ENCODE measurements around the gene RHEB.

Gene RHEB

GRCh38 chr7:151426441-151426903, 93.2 kb downstream of the RHEB start:
- no peak overlapping the region for H3K9ac ChIP-seq
- no peaks in the 10 kb centered on the region for H3K36me3 ChIP-seq
- no peaks in the 10 kb centered on the region for H4K20me1 ChIP-seq
- no peaks in the 10 kb centered on the region for H3K27me3 ChIP-seq
- H3K4me2 ChIP-seq: no peak overlapping the region
- no peak for TF ChIP-seq Cebpa-rat (IDR thresholded peaks at IDR 0.05)
- H3K4me3 ChIP-seq: no peak overlapping the region
- peaks cover 21% of the 10 kb centered on the region for H3K9me3 ChIP-seq
- peaks cover 30% of the 10 kb centered on the region for H3K4me1 ChIP-seq
- H3K27ac ChIP-seq: no peak overlapping the region

- H3K4me1 ChIP-seq: peaks cover 30% of the 10 kb centered on the region
- no peak overlapping the region for H3K27ac ChIP-seq
- no peak overlapping the region for H3K4me3 ChIP-seq
- 0 out of 2 replicates have a peak, but pooled peaks have one; percentile 6 for TF ChIP-seq Cebpa-rat (IDR thresholded peaks at IDR 0.05)
- no peaks in the 10 kb centered on the region for H3K27me3 ChIP-seq
- peaks cover 25% of the 10 kb centered on the region for H3K9me3 ChIP-seq
- H3K9ac ChIP-seq: no peak overlapping the region
- H4K20me1 ChIP-seq: no peaks in the 10 kb centered on the region
- no peak overlapping the region for H3K4me2 ChIP-seq
- no peaks in the 10 kb centered on the region for H3K36me3 ChIP-seq
Observed at GRCh38 chr7:151425670-151426440, 93.8 kb downstream of the RHEB start.

- peaks cover 36% of the 10 kb centered on the region for H3K9me3 ChIP-seq
- H4K20me1 ChIP-seq: no peaks in the 10 kb centered on the region
- H3K27me3 ChIP-seq: no peaks in the 10 kb centered on the region
- no peak overlapping the region for H3K4me3 ChIP-seq
- no peak overlapping the region for H3K4me2 ChIP-seq
- H3K36me3 ChIP-seq: no peaks in the 10 kb centered on the region
- no peak for TF ChIP-seq Cebpa-rat (IDR thresholded peaks at IDR 0.05)
- no peak overlapping the region for H3K9ac ChIP-seq
- H3K4me1 ChIP-seq: peaks cover 19% of the 10 kb centered on the region
- no peak overlapping the region for H3K27ac ChIP-seq
Observed at GRCh38 chr7:151424799-151425198, 94.9 kb downstream of the RHEB start.

- no peak overlapping the region for H3K27ac ChIP-seq
- no peak overlapping the region for H3K9ac ChIP-seq
- no peak overlapping the region for H3K4me3 ChIP-seq
- H3K27me3 ChIP-seq: no peaks in the 10 kb centered on the region
- no peak overlapping the region for H3K4me2 ChIP-seq
- peaks cover 42% of the 10 kb centered on the region for H3K9me3 ChIP-seq
- peaks cover 11% of the 10 kb centered on the region for H3K4me1 ChIP-seq
- TF ChIP-seq Cebpa-rat (IDR thresholded peaks at IDR 0.05): no peak
- H4K20me1 ChIP-seq: no peaks in the 10 kb centered on the region
- no peaks in the 10 kb centered on the region for H3K36me3 ChIP-seq
Observed at GRCh38 chr7:151423936-151424335, 95.8 kb downstream of the RHEB start.

- no peak for TF ChIP-seq Cebpa-rat (IDR thresholded peaks at IDR 0.05)
- no peak overlapping the region for H3K4me3 ChIP-seq
Observed at GRCh38 chr7:151423226-151423625, 96.5 kb downstream of the RHEB start.

GRCh38 chr7:151422212-151422611, 97.5 kb downstream of the RHEB start:
- Histone ChIP-seq H3K27ac (no peak overlapping the region), H3K36me3 (no peaks in the 10 kb centered on the region), H4K20me1 (no peaks in the 10 kb centered on the region), H3K4me2 (no peak overlapping the region), H3K27me3 (no peaks in the 10 kb centered on the region), H3K9me3 (peaks cover 46% of the 10 kb centered on the region), H3K4me3 (no peak overlapping the region), H3K4me1 (no peaks in the 10 kb centered on the region), H3K9ac (no peak overlapping the region)
- no peak for TF ChIP-seq Cebpa-rat (IDR thresholded peaks at IDR 0.05)

More at GRCh38 chr7:151423226-151423625, 96.5 kb downstream of the RHEB start:
- H3K36me3 ChIP-seq: no peaks in the 10 kb centered on the region
- H3K9me3 ChIP-seq: peaks cover 46% of the 10 kb centered on the region
- H4K20me1 ChIP-seq: no peaks in the 10 kb centered on the region
- H3K27ac ChIP-seq: no peak overlapping the region
- H3K4me2 ChIP-seq: no peak overlapping the region
- peaks cover 3% of the 10 kb centered on the region for H3K4me1 ChIP-seq
- no peak overlapping the region for H3K9ac ChIP-seq
- H3K27me3 ChIP-seq: no peaks in the 10 kb centered on the region

GRCh38 chr7:151420144-151420543, 99.6 kb downstream of the RHEB start:
- H3K4me2 ChIP-seq: no peak overlapping the region
- peaks cover 46% of the 10 kb centered on the region for H3K9me3 ChIP-seq
- no peak overlapping the region for H3K9ac ChIP-seq
- no peaks in the 10 kb centered on the region for H3K27me3 ChIP-seq
- H3K36me3 ChIP-seq: no peaks in the 10 kb centered on the region
- no peaks in the 10 kb centered on the region for H3K4me1 ChIP-seq
- no peak overlapping the region for H3K4me3 ChIP-seq
- no peak overlapping the region for H3K27ac ChIP-seq
- TF ChIP-seq Cebpa-rat (IDR thresholded peaks at IDR 0.05): no peak
- H4K20me1 ChIP-seq: no peaks in the 10 kb centered on the region

GRCh38 chr7:151416941-151417315, 102.8 kb downstream of the RHEB start:
- Histone ChIP-seq H3K9ac (no peak overlapping the region), H3K4me2 (no peak overlapping the region), H3K9me3 (peaks cover 30% of the 10 kb centered on the region), H3K27ac (no peak overlapping the region), H3K27me3 (peaks cover 28% of the 10 kb centered on the region), H3K36me3 (no peaks in the 10 kb centered on the region), H3K4me3 (no peak overlapping the region), H3K4me1 (peaks cover 2% of the 10 kb centered on the region; the same call in 1 of the 2 replicates), H4K20me1 (0 out of 2 replicates have a peak, but pooled peaks cover 5% of the 10 kb centered on the region)
- TF ChIP-seq Cebpa-rat (IDR thresholded peaks at IDR 0.05): no peak

GRCh38 chr7:151416112-151416940, 103.4 kb downstream of the RHEB start:
- TF ChIP-seq Cebpa-rat (IDR thresholded peaks at IDR 0.05): no peak
- Histone ChIP-seq H4K20me1 (peaks cover 9% of the 10 kb centered on the region), H3K27me3 (peaks cover 34% of the 10 kb centered on the region), H3K4me1 (peaks cover 8% of the 10 kb centered on the region), H3K9me3 (peaks cover 24% of the 10 kb centered on the region), H3K27ac (no peak overlapping the region), H3K36me3 (no peaks in the 10 kb centered on the region), H3K9ac (no peak overlapping the region), H3K4me3 (no peak overlapping the region), H3K4me2 (no peak overlapping the region)

Measured in BLaER1 (cell line).